Uterus (tissue), 2 donors: Measurements from ENCODE around the gene CCN2.

Experiments
- CTCF ChIP-seq, 4 experiments: fragments of 200-600 bp in 2 of 4; fragments of 450-650 bp in 2 of 4; sonication (generic) in 2 of 4; IDR thresholded peaks; one replicate each; pipeline ENCODE4 v1.5.1; 2016 to 2019; ENCODE audit warnings: antibody characterized with exemption in 4 of 4, mild to moderate bottlenecking in 2 of 4, moderate library complexity in 1 of 4
- POLR2A ChIP-seq, 2 donors: fragments of 450-650 bp; IDR thresholded peaks; one replicate each; pipeline ENCODE4 v1.6.1; 2016; ENCODE audit warnings: antibody characterized with exemption in 2 of 2, mild to moderate bottlenecking in 1 of 2, moderate library complexity in 1 of 2

- TF ChIP-seq POLR2A (IDR thresholded peaks at IDR 0.05), result no peak
- no peak for TF ChIP-seq CTCF (IDR thresholded peaks at IDR 0.05)
These were observed 6.9 kb upstream of the CCN2 start for GRCh38 chr6:131958095-131958494.
